Heart left ventricle (tissue), 13 donors: Measurements from ENCODE around the gene FBH1.

Experiments
- CTCF ChIP-seq, 12 donors: fragments of 200-600 bp; sonication (generic) in 4 of 12; IDR thresholded peaks; one replicate each; pipeline versions ENCODE4 v1.5.0 to v1.8.0; 2018 to 2022; ENCODE audit warnings: antibody characterized with exemption in 12 of 12, mild to moderate bottlenecking in 5 of 12
- POLR2A ChIP-seq, 2 donors: fragments of 450-650 bp; IDR thresholded peaks; one replicate each; pipeline ENCODE4 v1.6.1; 2017; ENCODE audit warnings: antibody characterized with exemption in 2 of 2, mild to moderate bottlenecking in 2 of 2, moderate library complexity in 2 of 2
- donor health status: ischemic (EF 13 %, LVEDD 7.1; RV severe dilation, severe dysfunction).
- donor health status: DM: no; HTN: yes; CAD: no.
- donor health status: DM: no; HTN: no; CAD: no.
- donor health status: ischemic (EF 25% LVEDD 6.9; RV normal size, moderate dysfunction).
- donor health status: ischemic (EF 25% LVEDD 5.7; RV mildly dilated, moderate dysfunction).
- donor health status: ischemic (EF 35%, LVEDD 5.7; RV mildly dilated, moderate dysfunction).
- donor health status: nonischemic (EF 11% LVEDD 7.7; RV severe dilation, severe dysfunction).
- donor health status: DM: yes; HTN: yes; CAD: no.
- donor health status: PGD.
- donor health status: ischemic (EF 29% LVEDD 5.4; RV normal size, mild dysfunction).
- donor health status: nonischemic (EF 23%, LVEDD 6.1; RV moderate dilation, normal function).

- no peak for TF ChIP-seq CTCF (IDR thresholded peaks at IDR 0.05)
- no peak for TF ChIP-seq POLR2A (IDR thresholded peaks at IDR 0.05)
Measured at GRCh38 chr10:5887641-5888040, 2.4 kb upstream of the FBH1 start.
